ENCODE results near the gene SSBP1.

DNA sequence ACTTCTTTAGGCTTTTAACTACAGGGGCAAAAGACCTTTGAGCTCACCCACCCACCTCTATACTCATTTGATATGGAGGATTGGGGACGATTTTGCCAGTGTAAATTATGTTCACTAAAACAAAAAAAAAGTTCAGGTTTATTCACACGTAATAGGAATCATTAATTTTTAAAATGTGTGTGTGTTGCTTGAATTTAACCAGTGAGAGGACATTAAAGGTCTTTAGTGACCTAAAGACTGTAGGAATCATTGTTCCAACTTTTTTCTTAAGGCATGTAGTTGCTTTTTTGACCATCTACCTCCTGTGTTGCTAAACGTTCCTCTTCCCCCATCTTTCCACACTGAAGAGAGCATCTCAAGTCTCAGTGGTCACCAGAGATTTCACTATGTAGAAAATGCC, 1.1 kb downstream of the SSBP1 start:
- TF ChIP-seq TAF1 (IDR thresholded peaks at IDR 0.05; ENCODE audit: low read depth) (no peak), CREB1 (IDR thresholded peaks at IDR 0.05; ENCODE audit: low read depth) (no peak), CEBPB (IDR thresholded peaks at IDR 0.05) (no peak), YY1 (IDR thresholded peaks at IDR 0.05; ENCODE audit: low read depth) (no peak), RAD21 (IDR thresholded peaks at IDR 0.05; ENCODE audit: low read depth) (no peak), EP300 (IDR thresholded peaks at IDR 0.05; ENCODE audit: borderline replicate concordance) (no peak), ZBTB7A (IDR thresholded peaks at IDR 0.05; ENCODE audit: low read depth) (no peak), FOXM1 (IDR thresholded peaks at IDR 0.05; ENCODE audit: borderline replicate concordance, low read depth) (no peak), REST (IDR thresholded peaks at IDR 0.05; ENCODE audit: low read depth) (no peak)
- TF ChIP-seq, protein P1, sequence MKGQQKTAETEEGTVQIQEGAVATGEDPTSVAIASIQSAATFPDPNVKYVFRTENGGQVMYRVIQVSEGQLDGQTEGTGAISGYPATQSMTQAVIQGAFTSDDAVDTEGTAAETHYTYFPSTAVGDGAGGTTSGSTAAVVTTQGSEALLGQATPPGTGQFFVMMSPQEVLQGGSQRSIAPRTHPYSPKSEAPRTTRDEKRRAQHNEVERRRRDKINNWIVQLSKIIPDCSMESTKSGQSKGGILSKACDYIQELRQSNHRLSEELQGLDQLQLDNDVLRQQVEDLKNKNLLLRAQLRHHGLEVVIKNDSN (IDR thresholded peaks at IDR 0.05) = no peak
